Nephron (organoid): ENCODE measurements around the gene TFEC.

Experiments
- H3K27ac Mint-ChIP-seq, 3 experiments: 2 replicates each; pipeline ENCODE4 v1.8.0; 2020; ENCODE audit warnings: mixed read lengths in 3 of 3, mild to moderate bottlenecking in 2 of 3, moderate library complexity in 1 of 3
- H3K27me3 Mint-ChIP-seq: 2 replicates; pipeline ENCODE4 v1.8.0; 2021; ENCODE audit warnings: low read depth, mild to moderate bottlenecking, moderate library complexity, mixed read lengths
- H3K36me3 Mint-ChIP-seq: 2 replicates; pipeline ENCODE4 v1.8.0; 2020; ENCODE audit warnings: low read depth, mixed read lengths
- H3K4me1 Mint-ChIP-seq: 2 replicates; pipeline ENCODE4 v1.8.0; 2020; ENCODE audit warnings: mixed read lengths
- H3K4me3 Mint-ChIP-seq, 3 experiments: 2 replicates each; pipeline ENCODE4 v1.8.0; 2020; ENCODE audit warnings: mild to moderate bottlenecking in 3 of 3, mixed read lengths in 3 of 3, moderate library complexity in 2 of 3
- H3K9me3 Mint-ChIP-seq: 2 replicates; pipeline ENCODE4 v1.8.0; 2020; ENCODE audit warnings: mixed read lengths
- TF ChIP-seq, protein P1 (sequence below), 3 experiments: fragments of 200-600 bp; sonication (generic); IDR thresholded peaks; one replicate each; pipeline ENCODE4 v1.5.0; 2021; ENCODE audit warnings: antibody characterized with exemption in 3 of 3; ENCODE audit not compliant: unreplicated experiment in 3 of 3

Gene TFEC

DNA sequence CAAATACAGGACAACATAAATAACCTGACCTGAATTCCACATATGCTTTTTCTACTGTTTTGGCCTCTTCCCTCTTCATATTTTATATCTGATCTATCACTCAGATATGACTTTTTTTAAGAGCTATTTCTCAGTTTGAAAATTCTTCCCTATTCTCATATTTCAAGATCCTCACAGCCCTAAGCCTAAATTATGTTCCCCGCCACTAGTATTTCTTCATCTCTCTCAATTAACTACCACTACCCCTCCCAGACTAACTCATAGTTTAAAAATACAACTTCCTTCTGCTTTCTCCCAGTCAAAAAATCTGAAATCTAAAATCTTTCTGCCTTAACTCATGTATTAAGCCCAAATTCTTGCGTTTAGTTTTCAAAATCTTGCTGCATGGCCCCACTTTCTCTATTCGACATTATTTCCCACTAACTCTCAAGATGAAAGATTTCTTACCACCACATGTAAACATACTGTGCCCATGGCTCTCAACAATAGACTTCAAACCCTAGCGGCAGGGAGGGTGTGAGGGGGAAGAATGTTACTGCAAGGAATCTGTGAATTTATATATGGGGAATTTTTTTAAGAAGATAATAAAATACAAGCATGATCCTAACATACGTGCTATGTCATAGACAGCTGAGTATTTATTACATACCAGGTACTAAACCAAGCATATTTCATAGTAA, 64.6 kb downstream of the TFEC start:
- TF ChIP-seq, protein P1, sequence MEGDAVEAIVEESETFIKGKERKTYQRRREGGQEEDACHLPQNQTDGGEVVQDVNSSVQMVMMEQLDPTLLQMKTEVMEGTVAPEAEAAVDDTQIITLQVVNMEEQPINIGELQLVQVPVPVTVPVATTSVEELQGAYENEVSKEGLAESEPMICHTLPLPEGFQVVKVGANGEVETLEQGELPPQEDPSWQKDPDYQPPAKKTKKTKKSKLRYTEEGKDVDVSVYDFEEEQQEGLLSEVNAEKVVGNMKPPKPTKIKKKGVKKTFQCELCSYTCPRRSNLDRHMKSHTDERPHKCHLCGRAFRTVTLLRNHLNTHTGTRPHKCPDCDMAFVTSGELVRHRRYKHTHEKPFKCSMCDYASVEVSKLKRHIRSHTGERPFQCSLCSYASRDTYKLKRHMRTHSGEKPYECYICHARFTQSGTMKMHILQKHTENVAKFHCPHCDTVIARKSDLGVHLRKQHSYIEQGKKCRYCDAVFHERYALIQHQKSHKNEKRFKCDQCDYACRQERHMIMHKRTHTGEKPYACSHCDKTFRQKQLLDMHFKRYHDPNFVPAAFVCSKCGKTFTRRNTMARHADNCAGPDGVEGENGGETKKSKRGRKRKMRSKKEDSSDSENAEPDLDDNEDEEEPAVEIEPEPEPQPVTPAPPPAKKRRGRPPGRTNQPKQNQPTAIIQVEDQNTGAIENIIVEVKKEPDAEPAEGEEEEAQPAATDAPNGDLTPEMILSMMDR (IDR thresholded peaks at IDR 0.05; ENCODE audit: unreplicated experiment in 3 of 3), result no peak
- peaks cover 5% of the 10 kb centered on the region for H3K4me1 Mint-ChIP-seq
- peaks cover 2% of the 10 kb centered on the region for H3K9me3 Mint-ChIP-seq
- no peaks in the 10 kb centered on the region for H3K27me3 Mint-ChIP-seq
- H3K27ac Mint-ChIP-seq, result peak overlapping the region; percentile 70 to 94 (median 74)
- H3K36me3 Mint-ChIP-seq, result no peaks in the 10 kb centered on the region
- peak overlapping the region; percentile 57 to 80 (median 65) for H3K4me3 Mint-ChIP-seq

DNA sequence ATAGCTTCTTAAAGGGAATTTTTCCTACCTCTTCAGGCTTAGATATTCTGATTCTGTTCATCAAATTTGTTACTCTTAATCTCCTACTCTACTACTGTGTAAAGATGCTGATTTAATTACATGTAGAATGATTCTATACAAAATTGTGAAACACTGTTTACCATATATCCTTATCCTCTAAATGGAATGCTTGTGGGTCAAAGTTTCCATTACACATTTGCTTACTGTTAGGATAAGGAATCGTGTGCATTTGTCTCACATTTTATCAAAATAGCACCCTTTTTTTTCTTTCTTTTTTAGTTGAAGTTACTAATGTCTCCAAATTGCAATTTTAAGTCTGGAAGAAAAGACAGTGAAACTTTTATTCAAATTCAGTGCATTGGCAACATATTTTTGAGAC, 65.3 kb downstream of the TFEC start:
- Mint-ChIP-seq H3K36me3 (no peaks in the 10 kb centered on the region), H3K27ac (peak overlapping the region in 2 of 3 experiments; percentile 61 to 70), H3K9me3 (peaks cover 2% of the 10 kb centered on the region), H3K4me3 (no peak overlapping the region), H3K4me1 (peaks cover 5% of the 10 kb centered on the region), H3K27me3 (no peaks in the 10 kb centered on the region)
- TF ChIP-seq, protein P1 (IDR thresholded peaks at IDR 0.05; ENCODE audit: unreplicated experiment in 3 of 3), result no peak

DNA sequence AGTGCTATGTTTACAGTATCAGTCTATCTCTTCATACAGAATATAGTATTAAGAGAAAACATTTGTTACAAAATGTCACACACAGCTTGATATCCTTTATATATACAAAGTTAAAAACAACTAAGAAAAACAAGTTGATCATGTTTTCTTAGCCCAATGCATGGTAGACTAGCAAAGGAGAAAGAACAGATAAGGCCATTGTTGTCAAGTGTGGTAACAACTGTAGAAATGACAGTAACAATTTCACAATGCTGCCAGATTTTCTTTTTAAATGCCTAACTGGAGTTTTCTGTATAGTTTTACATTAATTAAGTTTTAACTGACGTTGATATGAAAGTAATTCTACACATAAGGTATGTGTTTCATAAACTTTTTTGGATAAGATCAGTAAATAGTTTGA, 65.8 kb downstream of the TFEC start:
- H3K27ac Mint-ChIP-seq, result peak overlapping the region in 1 of 3 experiments; percentile 70
- no peaks in the 10 kb centered on the region for H3K27me3 Mint-ChIP-seq
- no peaks in the 10 kb centered on the region for H3K36me3 Mint-ChIP-seq
- peaks cover 5% of the 10 kb centered on the region for H3K4me1 Mint-ChIP-seq
- peaks cover 2% of the 10 kb centered on the region for H3K9me3 Mint-ChIP-seq
- TF ChIP-seq, protein P1 (IDR thresholded peaks at IDR 0.05; ENCODE audit: unreplicated experiment in 3 of 3), result no peak
- peak overlapping the region in 1 of 3 experiments; percentile 18 for H3K4me3 Mint-ChIP-seq

DNA sequence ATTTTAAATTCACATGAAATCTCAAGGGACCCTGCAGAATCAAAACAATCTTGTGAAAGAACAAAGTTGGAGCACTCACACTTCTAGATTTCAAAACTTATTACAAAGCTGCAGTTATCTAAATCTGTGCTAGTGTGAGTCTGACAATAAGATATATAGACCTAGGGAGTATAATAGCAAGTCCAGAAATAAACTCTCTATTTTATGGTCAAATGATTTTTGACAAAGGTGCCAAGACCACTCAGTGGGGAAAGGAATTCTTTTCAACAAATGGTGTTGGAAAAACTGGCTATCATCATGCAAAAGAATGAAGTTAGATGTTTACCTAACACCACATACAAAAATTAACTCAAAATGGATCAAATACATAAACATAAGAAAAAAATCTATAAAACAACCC, 68.2 kb downstream of the TFEC start:
- Mint-ChIP-seq H3K9me3 (peaks cover 7% of the 10 kb centered on the region), H3K27ac (no peak overlapping the region), H3K27me3 (no peaks in the 10 kb centered on the region), H3K4me1 (peaks cover 5% of the 10 kb centered on the region), H3K4me3 (no peak overlapping the region), H3K36me3 (no peaks in the 10 kb centered on the region)
- TF ChIP-seq, protein P1 (IDR thresholded peaks at IDR 0.05; ENCODE audit: unreplicated experiment in 3 of 3), result no peak

DNA sequence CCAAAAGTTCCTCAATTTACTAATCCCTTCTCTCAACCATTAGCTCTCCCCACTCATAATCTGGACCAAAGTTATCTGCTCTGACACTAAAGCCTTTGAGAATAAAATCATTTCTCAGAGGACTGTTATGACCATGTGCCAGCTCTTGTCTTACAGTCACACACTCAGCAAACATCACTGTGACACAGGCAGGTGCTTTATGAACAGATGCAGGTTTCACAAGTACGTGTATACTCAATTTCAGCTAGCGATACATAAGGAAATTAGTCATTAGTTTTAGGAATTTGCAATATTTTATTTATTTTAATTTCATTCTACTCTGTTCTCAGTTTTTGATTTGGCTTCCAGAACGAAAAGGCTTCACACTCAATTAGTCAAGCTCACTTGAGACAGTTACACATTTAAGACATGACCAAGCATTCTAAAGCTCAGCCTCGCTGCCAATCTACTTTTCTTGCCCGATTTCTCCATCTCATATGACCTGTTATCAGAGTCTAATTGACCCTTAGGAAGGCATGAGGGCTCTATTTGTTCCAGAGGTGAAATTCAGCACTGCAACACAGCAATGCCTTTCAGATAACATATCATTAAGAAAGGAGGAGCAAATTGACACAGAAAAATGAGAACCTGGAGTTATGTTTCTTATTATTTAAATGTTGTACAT, 76.8 kb downstream of the TFEC start:
- no peaks in the 10 kb centered on the region for H3K4me1 Mint-ChIP-seq
- no peaks in the 10 kb centered on the region for H3K9me3 Mint-ChIP-seq
- H3K27ac Mint-ChIP-seq, result no peak overlapping the region
- H3K36me3 Mint-ChIP-seq, result no peaks in the 10 kb centered on the region
- H3K27me3 Mint-ChIP-seq, result no peaks in the 10 kb centered on the region
- H3K4me3 Mint-ChIP-seq, result no peak overlapping the region
- TF ChIP-seq, protein P1 (IDR thresholded peaks at IDR 0.05; ENCODE audit: unreplicated experiment in 3 of 3), result no peak

DNA sequence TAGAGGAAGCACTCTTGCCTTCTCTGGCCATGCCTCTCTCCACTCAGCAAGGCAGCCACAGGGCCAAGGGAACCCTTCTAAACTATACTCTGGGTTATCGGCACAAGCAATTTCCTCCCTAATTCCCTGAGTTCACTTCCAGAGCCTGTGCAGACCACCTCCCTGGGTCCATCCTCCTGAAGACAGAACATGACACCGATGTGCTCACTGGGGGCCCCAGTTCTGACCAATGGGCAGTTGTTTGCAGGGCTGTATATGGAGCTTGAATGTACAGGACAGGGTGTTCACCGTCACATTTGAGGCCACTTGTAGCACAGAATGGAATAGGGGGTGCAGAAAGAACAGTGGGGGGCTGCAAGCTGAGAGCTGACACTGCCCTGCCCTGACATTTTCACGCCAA, 77.7 kb downstream of the TFEC start:
- Mint-ChIP-seq H3K27ac (no peak overlapping the region), H3K36me3 (no peaks in the 10 kb centered on the region), H3K27me3 (no peaks in the 10 kb centered on the region), H3K9me3 (no peaks in the 10 kb centered on the region), H3K4me1 (no peaks in the 10 kb centered on the region), H3K4me3 (no peak overlapping the region)
- TF ChIP-seq, protein P1 (IDR thresholded peaks at IDR 0.05; ENCODE audit: unreplicated experiment in 3 of 3), result no peak
